CD4-positive, alpha-beta T cell treated with Interleukin-12 subunit alpha and Interleukin-12 subunit beta, for 1 hour (primary cell): ENCODE measurements around the gene PLEKHG4.

Experiments used
- DNase-seq: peaks from one replicate; pipeline ENCODE4 v3.0.0-alpha.2; 2020

The PLEKHG4 gene

GRCh38 chr16:67279296-67280089, at the start of gene PLEKHG4:
Gene PLEKHG4, plus strand, starts transcription at chr16:67279532. Its CDS starts 513 bp downstream, at chr16:67280045.
- DNase-seq = peak; percentile 88

- no peak for DNase-seq
Measured at GRCh38 chr16:67229906-67230808, 49.2 kb upstream of the PLEKHG4 start.

- DNase-seq = no peak
Measured at GRCh38 chr16:67230809-67231660, 48.3 kb upstream of the PLEKHG4 start.

GRCh38 chr16:67233596-67233995, 45.7 kb upstream of the PLEKHG4 start:
- DNase-seq = no peak

GRCh38 chr16:67234180-67234597, 45.1 kb upstream of the PLEKHG4 start:
- DNase-seq = no peak

- DNase-seq = peak; percentile 78
Measured at GRCh38 chr16:67235816-67236562, 43.3 kb upstream of the PLEKHG4 start.

GRCh38 chr16:67236563-67237395, 42.6 kb upstream of the PLEKHG4 start:
- DNase-seq = peak; percentile 87

- DNase-seq = no peak
Measured at GRCh38 chr16:67237396-67238277, 41.7 kb upstream of the PLEKHG4 start.

- DNase-seq = no peak
Measured at GRCh38 chr16:67238278-67238575, 41.1 kb upstream of the PLEKHG4 start.

GRCh38 chr16:67238806-67239470, 40.4 kb upstream of the PLEKHG4 start:
- DNase-seq = no peak

GRCh38 chr16:67240506-67240905, 38.8 kb upstream of the PLEKHG4 start:
- no peak for DNase-seq

GRCh38 chr16:67241008-67241900, 38.1 kb upstream of the PLEKHG4 start:
- DNase-seq = no peak

GRCh38 chr16:67242138-67242730, 37.1 kb upstream of the PLEKHG4 start:
- no peak for DNase-seq

GRCh38 chr16:67243481-67243880, 35.9 kb upstream of the PLEKHG4 start:
- no peak for DNase-seq

- DNase-seq = peak; percentile 86
Measured at GRCh38 chr16:67244387-67245185, 34.7 kb upstream of the PLEKHG4 start.

- DNase-seq = no peak
Measured at GRCh38 chr16:67245186-67245585, 34.1 kb upstream of the PLEKHG4 start.

- DNase-seq = no peak
Measured at GRCh38 chr16:67245674-67246080, 33.7 kb upstream of the PLEKHG4 start.
